HG02981 (cell line): ENCODE data around the gene ANKRD12.

Experiments used
- ATAC-seq: cut with Tn5 transposase; IDR thresholded peaks from one replicate; pipeline ENCODE4 v1.9.1; 2021; ENCODE audit warnings: mild to moderate bottlenecking, moderate library complexity; ENCODE audit not compliant: unreplicated experiment

The ANKRD12 gene

DNA sequence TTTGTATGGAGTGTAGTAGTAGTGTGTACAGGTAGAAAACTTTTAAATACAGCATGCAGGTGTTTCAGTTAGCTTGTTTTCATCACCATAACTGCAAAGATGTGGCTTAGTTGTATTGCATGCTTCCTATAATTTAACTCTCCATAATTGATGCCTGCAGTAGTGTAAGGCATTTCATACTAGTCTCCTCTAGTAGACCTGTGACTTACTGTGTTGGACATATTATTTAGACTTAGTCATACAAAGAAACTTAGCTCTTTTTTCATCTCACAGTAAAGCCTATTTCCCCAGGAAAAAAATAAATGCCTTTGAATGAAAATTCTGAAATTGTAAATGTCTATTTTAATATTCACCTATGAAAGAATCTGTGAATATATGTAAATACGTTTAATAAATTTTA is 145.2 kb downstream of the ANKRD12 start:
- ATAC-seq: no peak

GRCh38 chr18:9283791-9284190 is 147.2 kb downstream of the ANKRD12 start:
- ATAC-seq: no peak

DNA sequence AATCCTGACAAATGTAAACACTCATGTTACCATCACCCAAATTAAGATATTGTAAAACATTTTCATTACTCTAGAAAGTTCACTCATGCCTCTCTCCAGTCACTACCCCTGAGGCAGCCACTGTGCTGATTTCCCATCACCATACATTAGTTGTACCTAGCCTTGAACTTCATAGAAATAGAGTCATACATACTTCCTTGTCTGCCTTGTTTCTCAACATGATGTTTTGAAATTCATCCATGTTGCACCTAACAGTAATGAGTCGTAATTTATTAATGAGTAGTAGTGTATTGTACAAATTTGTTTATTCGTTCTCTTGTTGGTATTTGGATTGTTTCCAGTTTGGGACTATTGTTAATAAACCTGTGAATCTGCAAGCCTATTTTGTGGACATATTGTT is 149.0 kb downstream of the ANKRD12 start:
- no peak for ATAC-seq

- ATAC-seq: no peak
These were observed 150.5 kb downstream of the ANKRD12 start for GRCh38 chr18:9287036-9287435.

- no peak for ATAC-seq
These were observed 153.1 kb downstream of the ANKRD12 start for GRCh38 chr18:9289698-9290097.

DNA sequence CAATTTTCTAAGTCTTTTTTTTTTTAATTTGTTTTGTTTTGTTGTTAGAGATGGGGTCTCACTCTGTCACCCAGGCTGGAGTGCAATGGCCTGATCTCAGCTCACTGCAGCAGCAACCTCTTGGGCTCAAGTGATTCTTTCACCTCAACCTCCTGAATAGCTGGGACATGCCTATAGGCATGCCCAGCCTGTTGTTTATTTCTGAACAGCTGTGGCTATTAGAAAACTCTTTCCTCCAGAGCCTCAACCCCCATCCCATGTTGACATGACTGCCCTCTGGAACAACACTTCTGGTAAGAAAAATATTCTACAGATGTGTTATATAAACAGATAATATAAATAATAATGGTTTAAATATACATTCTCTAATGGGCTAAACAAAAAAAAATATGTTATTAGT is 153.6 kb downstream of the ANKRD12 start:
- ATAC-seq: no peak

DNA sequence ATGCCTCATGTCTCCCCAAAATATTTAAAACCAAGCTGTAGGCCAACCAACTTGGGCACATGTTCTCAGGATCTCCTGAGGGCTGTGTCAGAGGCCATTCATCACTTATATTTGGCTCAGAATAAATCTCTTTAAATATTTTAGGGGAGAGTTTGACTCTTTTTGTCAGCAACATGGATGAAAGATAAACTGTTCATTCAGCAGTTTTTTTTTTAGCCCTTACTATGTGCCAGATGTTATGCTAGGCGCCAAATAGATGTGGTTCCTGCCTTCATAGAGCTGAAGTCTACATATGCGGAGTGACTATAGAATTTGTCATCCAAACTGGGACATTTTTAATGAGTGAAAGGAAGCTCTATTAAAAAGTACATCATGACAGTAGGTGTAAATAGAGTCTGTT is 155.5 kb downstream of the ANKRD12 start:
- ATAC-seq: no peak

DNA sequence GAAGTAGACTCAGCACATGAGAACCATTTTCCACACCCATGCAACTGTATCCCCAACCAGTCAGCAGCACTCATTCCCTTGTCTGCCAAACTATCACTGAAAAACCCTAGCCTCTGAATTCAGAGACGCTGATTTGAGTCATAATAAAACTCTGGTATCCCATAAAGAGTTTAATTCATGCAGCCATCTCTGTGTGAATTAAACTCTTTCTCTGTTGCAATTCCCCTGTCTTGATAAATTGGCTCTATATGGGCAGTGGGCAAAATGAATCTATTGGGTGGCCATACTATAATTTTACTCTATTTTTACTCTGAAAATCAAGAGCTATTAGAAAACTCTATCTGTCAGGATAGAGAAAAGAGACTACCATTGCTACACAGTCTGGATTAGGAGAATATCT is 157.4 kb downstream of the ANKRD12 start:
- no peak for ATAC-seq

- ATAC-seq: no peak
These were observed 159.8 kb downstream of the ANKRD12 start for GRCh38 chr18:9296233-9297006.

DNA sequence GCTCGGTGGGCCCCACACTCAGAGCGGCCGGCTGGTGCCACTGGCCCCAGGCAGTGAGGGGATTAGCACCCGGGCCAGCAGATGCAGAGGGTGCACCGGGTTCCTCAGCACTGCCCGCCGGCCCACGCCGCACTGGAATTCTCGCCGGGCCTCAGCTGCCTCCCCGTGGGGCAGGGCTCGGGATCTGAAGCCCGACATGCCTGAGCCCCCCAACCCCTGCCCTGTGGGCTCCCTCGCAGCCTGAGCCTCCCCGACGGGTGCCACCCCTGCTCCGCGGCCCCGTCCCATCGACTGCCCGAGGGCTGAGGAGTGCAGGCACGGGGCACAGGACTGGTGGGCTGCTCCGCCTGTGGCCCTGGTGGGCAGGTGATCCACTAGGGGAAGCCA is 160.4 kb downstream of the ANKRD12 start:
- ATAC-seq: no peak

DNA sequence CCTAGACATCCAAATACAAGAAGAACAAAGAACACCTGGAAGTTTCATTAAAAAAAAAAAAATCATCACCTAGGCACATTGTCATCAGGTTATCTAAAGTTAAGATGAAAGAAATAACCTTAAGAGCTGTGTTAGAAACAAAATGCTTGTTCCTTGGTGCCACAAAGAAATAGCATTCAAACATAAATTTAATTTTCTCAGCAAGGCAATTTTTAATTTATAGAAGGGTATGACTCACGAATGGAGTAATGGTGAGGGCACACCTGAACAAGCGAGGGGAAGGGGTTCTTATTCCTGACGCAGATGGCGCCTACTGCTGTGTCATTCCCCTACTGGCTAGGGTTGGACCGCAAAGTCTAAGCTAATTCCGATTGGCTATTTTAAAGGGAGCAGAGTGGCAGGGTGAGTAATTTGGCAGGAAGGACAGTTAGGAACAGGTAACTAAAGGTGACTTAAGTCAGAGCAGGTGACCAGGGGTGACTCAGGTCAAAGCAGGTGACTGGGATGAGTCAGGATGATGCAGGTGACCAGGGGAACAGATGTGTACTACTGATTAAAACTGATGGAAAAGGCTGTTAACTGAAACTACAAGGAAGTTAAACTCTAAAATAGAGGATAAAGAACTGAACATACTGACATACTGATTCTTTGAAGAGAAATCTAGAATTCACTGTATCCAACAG is 167.9 kb downstream of the ANKRD12 start:
- ATAC-seq: no peak

- no peak for ATAC-seq
These were observed 182.8 kb downstream of the ANKRD12 start for GRCh38 chr18:9319333-9319732.

DNA sequence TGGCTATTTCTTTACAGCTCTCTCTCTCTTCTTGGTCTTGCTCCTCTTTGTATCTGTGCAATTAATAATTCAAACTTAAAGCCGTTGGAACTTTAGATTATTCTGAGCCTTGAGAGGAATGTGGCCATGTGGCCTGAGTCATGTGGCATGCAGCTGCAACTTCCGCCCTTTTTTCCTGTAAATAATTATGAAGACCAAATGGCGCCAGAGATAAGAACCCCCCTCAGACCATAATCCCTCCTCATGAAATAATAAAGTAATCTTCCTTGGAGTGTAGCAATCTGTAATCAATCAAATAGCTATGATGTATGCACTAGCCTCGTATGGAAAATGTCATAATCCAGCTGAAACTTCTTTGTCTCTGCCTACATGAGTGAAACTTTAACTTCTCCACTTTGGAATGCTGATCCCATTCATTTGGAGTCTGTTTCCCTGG is 184.5 kb downstream of the ANKRD12 start:
- no peak for ATAC-seq

GRCh38 chr18:9321736-9322135 is 185.2 kb downstream of the ANKRD12 start:
- ATAC-seq: no peak

DNA sequence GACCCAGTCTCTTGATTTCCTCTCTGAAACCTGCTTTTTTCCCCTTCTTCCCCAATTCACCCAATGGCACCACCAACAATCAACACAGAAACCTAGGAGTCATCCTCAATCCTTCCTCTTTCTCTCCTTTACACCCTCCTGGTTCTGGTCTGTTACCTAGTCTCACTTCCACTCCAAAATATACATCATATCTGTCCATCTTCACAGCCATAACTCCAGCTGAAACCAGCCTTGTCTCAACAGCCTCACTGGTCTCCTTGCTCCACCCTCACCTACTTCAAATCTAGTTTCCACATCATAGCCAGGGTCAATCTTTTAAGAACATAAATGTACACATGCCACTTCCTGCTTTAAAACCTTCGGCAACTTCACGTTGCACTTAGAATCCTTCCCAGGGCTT is 186.2 kb downstream of the ANKRD12 start:
- no peak for ATAC-seq

- no peak for ATAC-seq
These were observed 187.3 kb downstream of the ANKRD12 start for GRCh38 chr18:9323750-9324445.

DNA sequence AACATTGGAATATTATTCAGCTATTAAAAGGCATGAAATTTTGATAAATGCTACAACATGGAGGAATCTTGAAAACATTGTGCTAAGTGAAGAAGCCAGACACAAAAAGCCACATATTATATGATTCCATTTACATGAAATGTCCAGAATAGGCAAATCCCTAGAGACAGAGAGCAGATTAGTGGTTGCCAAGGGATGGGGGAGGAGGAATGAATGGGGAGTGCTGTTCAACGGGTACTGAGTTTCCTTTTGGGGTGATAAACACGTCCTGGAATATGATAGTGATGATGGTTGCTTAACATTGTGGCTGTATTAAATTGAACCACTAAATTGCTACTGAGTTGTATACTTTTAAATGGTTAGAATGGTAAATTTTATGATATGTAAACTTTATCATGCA is 189.1 kb downstream of the ANKRD12 start:
- no peak for ATAC-seq

GRCh38 chr18:9328776-9329175 is 192.2 kb downstream of the ANKRD12 start:
- ATAC-seq: no peak

DNA sequence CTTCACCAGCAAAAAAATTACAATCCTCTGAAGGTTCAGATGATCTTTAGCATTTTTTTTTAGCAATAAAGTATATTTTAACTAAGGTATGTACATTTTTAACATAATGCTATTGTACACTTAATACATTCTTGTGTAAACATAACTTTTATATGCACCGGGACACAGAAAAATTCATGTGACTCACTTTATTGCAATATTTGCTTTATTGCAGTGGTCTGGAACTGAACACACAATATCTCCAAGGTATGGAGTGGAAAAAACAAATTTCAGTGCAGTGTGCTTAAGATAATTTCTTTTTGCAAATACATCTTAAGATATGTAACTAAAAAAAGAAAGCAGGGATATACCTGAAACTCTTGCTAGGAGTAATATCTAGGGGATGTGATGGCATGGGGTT is 192.9 kb downstream of the ANKRD12 start:
- ATAC-seq: no peak

DNA sequence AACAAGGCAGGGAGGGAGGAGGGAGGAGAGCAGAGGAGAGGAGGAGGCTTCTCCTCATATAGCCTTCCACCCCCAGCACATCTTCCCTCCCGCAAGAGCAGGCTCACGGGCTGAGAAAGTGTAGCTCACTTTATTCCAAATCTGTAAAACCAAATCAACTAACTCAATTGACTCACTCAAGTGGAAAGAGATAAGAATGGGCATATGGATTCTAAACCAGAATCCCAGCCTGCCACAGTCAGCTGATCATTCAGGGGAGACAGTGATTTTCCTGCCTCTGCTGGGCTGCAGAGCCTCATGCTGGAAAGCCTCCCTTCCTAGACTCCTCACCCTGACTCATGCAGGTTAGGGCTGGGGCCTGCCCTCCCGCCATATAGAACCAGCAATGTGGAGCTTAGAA is 193.8 kb downstream of the ANKRD12 start:
- ATAC-seq: no peak

- peak; percentile 34 for ATAC-seq
These were observed 197.1 kb downstream of the ANKRD12 start for GRCh38 chr18:9333441-9334328.
